ENCODE data around the gene PIK3C2G.

PIK3C2G gene

GRCh38 chr12:18281941-18282340 lies 20.6 kb downstream of the PIK3C2G start:
- no peak for DNase-seq

GRCh38 chr12:18283831-18284230 lies 22.5 kb downstream of the PIK3C2G start:
- peak; percentile 20 for DNase-seq

GRCh38 chr12:18284386-18284785 lies 23.1 kb downstream of the PIK3C2G start:
- no peak for DNase-seq

GRCh38 chr12:18285161-18285560 lies 23.8 kb downstream of the PIK3C2G start:
- DNase-seq, result no peak

- DNase-seq, result no peak
Measured at GRCh38 chr12:18290386-18290785, 29.1 kb downstream of the PIK3C2G start.

- DNase-seq, result no peak
Measured at GRCh38 chr12:18294889-18295288, 33.6 kb downstream of the PIK3C2G start.

GRCh38 chr12:18296201-18296908 lies 35.0 kb downstream of the PIK3C2G start:
- no peak for DNase-seq

GRCh38 chr12:18296909-18297280 lies 35.6 kb downstream of the PIK3C2G start:
- no peak for DNase-seq

- no peak for DNase-seq
Measured at GRCh38 chr12:18297902-18298301, 36.6 kb downstream of the PIK3C2G start.

GRCh38 chr12:18302809-18303430 lies 41.6 kb downstream of the PIK3C2G start:
- no peak for DNase-seq

GRCh38 chr12:18304609-18305008 lies 43.3 kb downstream of the PIK3C2G start:
- DNase-seq, result no peak

- DNase-seq, result no peak
Measured at GRCh38 chr12:18306311-18306710, 45.0 kb downstream of the PIK3C2G start.

GRCh38 chr12:18313306-18313705 lies 52.0 kb downstream of the PIK3C2G start:
- no peak for DNase-seq

- DNase-seq, result no peak
Measured at GRCh38 chr12:18320036-18320617, 58.8 kb downstream of the PIK3C2G start.

- no peak for DNase-seq
Measured at GRCh38 chr12:18320976-18321375, 59.7 kb downstream of the PIK3C2G start.

GRCh38 chr12:18323159-18323558 lies 61.8 kb downstream of the PIK3C2G start:
- no peak for DNase-seq

GRCh38 chr12:18327036-18327435 lies 65.7 kb downstream of the PIK3C2G start:
- DNase-seq, result no peak

- DNase-seq, result no peak
Measured at GRCh38 chr12:18332173-18332572, 70.9 kb downstream of the PIK3C2G start.

- no peak for DNase-seq
Measured at GRCh38 chr12:18339633-18340032, 78.3 kb downstream of the PIK3C2G start.

- no peak for DNase-seq
Measured at GRCh38 chr12:18340186-18340585, 78.9 kb downstream of the PIK3C2G start.

- no peak for DNase-seq
Measured at GRCh38 chr12:18340786-18341185, 79.5 kb downstream of the PIK3C2G start.

- no peak for DNase-seq
Measured at GRCh38 chr12:18343708-18344107, 82.4 kb downstream of the PIK3C2G start.

GRCh38 chr12:18345021-18345735 lies 83.9 kb downstream of the PIK3C2G start:
- no peak for DNase-seq

- DNase-seq, result no peak
Measured at GRCh38 chr12:18352312-18352711, 91.0 kb downstream of the PIK3C2G start.

All from right hindlimb (tissue), 1 donor.